Measurements from ENCODE around the gene PRDM5. TPM values are rescaled to one million over a fixed set of nuclear protein-coding genes. Genes with fewer than 3 reads are reported as not detected.

The PRDM5 gene
- total and polyA plus RNA-seq, 2 of the 13 experiments (the other 11 are each of a cell fraction or from before 2014, with no cell fraction given), result not detected

DNA sequence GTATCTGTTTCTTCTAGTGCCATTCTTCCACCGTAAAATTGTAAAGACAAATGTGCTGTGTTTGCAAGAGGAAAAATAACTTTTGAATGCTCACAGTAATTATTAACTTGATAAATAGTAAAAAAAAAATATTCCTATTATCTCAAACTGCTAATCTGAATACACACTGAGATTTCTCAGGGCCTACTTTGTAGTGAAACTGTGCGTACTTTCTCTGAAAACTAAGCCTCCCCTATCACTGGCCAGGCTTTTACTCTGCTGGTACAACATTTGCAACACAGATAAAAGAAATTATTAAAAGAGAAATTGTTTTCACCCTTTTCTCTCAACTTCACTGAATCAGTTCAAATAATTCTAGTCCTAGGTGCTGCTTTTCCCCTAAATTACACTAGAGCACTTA, 137.3 kb downstream of the PRDM5 start (continued):
- TF ChIP-seq, protein P1, sequence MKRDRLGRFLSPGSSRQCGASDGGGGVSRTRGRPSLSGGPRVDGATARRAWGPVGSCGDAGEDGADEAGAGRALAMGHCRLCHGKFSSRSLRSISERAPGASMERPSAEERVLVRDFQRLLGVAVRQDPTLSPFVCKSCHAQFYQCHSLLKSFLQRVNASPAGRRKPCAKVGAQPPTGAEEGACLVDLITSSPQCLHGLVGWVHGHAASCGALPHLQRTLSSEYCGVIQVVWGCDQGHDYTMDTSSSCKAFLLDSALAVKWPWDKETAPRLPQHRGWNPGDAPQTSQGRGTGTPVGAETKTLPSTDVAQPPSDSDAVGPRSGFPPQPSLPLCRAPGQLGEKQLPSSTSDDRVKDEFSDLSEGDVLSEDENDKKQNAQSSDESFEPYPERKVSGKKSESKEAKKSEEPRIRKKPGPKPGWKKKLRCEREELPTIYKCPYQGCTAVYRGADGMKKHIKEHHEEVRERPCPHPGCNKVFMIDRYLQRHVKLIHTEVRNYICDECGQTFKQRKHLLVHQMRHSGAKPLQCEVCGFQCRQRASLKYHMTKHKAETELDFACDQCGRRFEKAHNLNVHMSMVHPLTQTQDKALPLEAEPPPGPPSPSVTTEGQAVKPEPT (CRISPR knock-in tag; IDR thresholded peaks at IDR 0.05; ENCODE audit: low read depth), result no peak
- TF ChIP-seq ZNF20 (CRISPR knock-in tag; IDR thresholded peaks at IDR 0.05) (no peak), ZNF333 (CRISPR knock-in tag; IDR thresholded peaks at IDR 0.05; ENCODE audit: borderline replicate concordance) (no peak), HNRNPK (IDR thresholded peaks at IDR 0.05; ENCODE audit: low read depth, low read length, poor library complexity, severe bottlenecking) (no peak), NAIF1 (CRISPR knock-in tag; IDR thresholded peaks at IDR 0.05; ENCODE audit: borderline replicate concordance) (no peak), KLF15 (CRISPR knock-in tag; IDR thresholded peaks at IDR 0.05; ENCODE audit: borderline replicate concordance) (no peak), ZNF34 (CRISPR knock-in tag; IDR thresholded peaks at IDR 0.05; ENCODE audit: borderline replicate concordance) (no peak)
- TF ChIP-seq, protein P2, sequence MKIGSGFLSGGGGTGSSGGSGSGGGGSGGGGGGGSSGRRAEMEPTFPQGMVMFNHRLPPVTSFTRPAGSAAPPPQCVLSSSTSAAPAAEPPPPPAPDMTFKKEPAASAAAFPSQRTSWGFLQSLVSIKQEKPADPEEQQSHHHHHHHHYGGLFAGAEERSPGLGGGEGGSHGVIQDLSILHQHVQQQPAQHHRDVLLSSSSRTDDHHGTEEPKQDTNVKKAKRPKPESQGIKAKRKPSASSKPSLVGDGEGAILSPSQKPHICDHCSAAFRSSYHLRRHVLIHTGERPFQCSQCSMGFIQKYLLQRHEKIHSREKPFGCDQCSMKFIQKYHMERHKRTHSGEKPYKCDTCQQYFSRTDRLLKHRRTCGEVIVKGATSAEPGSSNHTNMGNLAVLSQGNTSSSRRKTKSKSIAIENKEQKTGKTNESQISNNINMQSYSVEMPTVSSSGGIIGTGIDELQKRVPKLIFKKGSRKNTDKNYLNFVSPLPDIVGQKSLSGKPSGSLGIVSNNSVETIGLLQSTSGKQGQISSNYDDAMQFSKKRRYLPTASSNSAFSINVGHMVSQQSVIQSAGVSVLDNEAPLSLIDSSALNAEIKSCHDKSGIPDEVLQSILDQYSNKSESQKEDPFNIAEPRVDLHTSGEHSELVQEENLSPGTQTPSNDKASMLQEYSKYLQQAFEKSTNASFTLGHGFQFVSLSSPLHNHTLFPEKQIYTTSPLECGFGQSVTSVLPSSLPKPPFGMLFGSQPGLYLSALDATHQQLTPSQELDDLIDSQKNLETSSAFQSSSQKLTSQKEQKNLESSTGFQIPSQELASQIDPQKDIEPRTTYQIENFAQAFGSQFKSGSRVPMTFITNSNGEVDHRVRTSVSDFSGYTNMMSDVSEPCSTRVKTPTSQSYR (CRISPR knock-in tag; IDR thresholded peaks at IDR 0.05; ENCODE audit: borderline replicate concordance), result no peak

DNA sequence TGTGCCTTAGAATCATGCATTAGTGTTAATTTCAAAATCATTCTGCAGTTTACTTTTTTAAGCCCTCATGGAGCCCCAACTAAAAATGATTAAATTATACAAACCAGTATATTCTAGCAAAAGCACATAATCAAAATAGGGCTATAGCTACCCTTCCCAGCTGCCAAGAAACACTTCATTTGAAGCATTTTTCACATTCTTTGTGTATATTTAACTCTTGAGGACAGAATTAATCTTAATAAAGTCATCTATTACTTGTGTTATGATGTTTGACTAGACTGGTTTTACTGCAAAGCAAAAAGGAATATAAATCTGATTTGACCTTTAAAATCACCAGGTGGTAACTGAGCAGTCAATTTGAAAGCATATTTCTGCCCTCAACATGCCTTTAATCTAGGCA, 145.1 kb downstream of the PRDM5 start:
- H3K4me2 ChIP-seq (ENCODE audit: low read depth, low read length), result no peak overlapping the region
- in situ Hi-C loops (cut with HindIII; ENCODE audit: extremely low pct_ligation_motif_present, low pct_unique_long_range_greater_than_20kb) (no loop called here), intact Hi-C loops (cut with micrococcal nuclease; ENCODE audit: unreplicated experiment) (no loop called here)
- H4K20me1 ChIP-seq (ENCODE audit: insufficient read depth, low read length), result no peaks in the 10 kb centered on the region
- CTCF ChIA-PET (ENCODE audit: low intra/inter-chr PET ratio, low total read pairs), result no interaction called here
- DNase-seq (ENCODE audit: low spot score) (no peak), ATAC-seq (no peak), FAIRE-seq (no peak)
- no TSS peak for BruUV-seq (replicated peaks)
- H3K4me1 ChIP-seq (ENCODE audit: insufficient read depth, low read length), result no peaks in the 10 kb centered on the region
- no peak overlapping the region for H3K9ac ChIP-seq (ENCODE audit: insufficient read depth, low read depth, low read length)
- no peak overlapping the region for H3K4me3 ChIP-seq (replicated peaks in 1 of 3; ENCODE audit: insufficient read depth in 1 of 3, low read depth in 2 of 3, low read length in 3 of 3)
- POLR2A ChIA-PET, result no interaction called here
- no peaks in the 10 kb centered on the region for H3K79me2 ChIP-seq (ENCODE audit: insufficient read depth, low read length)
- H2AFZ ChIP-seq (ENCODE audit: low read length), result no peak overlapping the region
- H3K36me3 ChIP-seq (replicated peaks in 1 of 2; ENCODE audit: control insufficient read depth in 1 of 2, insufficient read depth in 2 of 2, low read length in 2 of 2), result no peaks in the 10 kb centered on the region
- no peaks in the 10 kb centered on the region for H3K9me3 ChIP-seq (ENCODE audit: low read length)
- no peak overlapping the region for H3K27ac ChIP-seq (ENCODE audit: extremely low read length, insufficient read depth, low read length)
- no peaks in the 10 kb centered on the region for H3K27me3 ChIP-seq (ENCODE audit: control insufficient read depth in 1 of 2, insufficient read depth in 2 of 2, low read length in 2 of 2)
- TF ChIP-seq NONO (IDR thresholded peaks at IDR 0.05) (no peak), NONO (CRISPR knock-in tag; conservative IDR thresholded peaks at IDR 0.05) (no peak), ZNF772 (CRISPR knock-in tag; IDR thresholded peaks at IDR 0.05) (no peak), SMARCE1 (IDR thresholded peaks at IDR 0.05; ENCODE audit: borderline replicate concordance) (no peak), FOXA1 (IDR thresholded peaks at IDR 0.05) (no peak), FOXA1 (CRISPR knock-in tag; IDR thresholded peaks at IDR 0.05) (no peak), CENPT (CRISPR knock-in tag; IDR thresholded peaks at IDR 0.05; ENCODE audit: low read depth) (no peak)
- TF ChIP-seq, protein P3, sequence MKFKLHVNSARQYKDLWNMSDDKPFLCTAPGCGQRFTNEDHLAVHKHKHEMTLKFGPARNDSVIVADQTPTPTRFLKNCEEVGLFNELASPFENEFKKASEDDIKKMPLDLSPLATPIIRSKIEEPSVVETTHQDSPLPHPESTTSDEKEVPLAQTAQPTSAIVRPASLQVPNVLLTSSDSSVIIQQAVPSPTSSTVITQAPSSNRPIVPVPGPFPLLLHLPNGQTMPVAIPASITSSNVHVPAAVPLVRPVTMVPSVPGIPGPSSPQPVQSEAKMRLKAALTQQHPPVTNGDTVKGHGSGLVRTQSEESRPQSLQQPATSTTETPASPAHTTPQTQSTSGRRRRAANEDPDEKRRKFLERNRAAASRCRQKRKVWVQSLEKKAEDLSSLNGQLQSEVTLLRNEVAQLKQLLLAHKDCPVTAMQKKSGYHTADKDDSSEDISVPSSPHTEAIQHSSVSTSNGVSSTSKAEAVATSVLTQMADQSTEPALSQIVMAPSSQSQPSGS (CRISPR knock-in tag; IDR thresholded peaks at IDR 0.05), result no peak
- TF ChIP-seq, protein P4, sequence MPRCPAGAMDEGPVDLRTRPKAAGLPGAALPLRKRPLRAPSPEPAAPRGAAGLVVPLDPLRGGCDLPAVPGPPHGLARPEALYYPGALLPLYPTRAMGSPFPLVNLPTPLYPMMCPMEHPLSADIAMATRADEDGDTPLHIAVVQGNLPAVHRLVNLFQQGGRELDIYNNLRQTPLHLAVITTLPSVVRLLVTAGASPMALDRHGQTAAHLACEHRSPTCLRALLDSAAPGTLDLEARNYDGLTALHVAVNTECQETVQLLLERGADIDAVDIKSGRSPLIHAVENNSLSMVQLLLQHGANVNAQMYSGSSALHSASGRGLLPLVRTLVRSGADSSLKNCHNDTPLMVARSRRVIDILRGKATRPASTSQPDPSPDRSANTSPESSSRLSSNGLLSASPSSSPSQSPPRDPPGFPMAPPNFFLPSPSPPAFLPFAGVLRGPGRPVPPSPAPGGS (CRISPR knock-in tag; IDR thresholded peaks at IDR 0.05), result no peak
